Adrenal gland (tissue), 12 donors: ENCODE measurements around the gene ADAMTS18. TPM values are rescaled to one million over a fixed set of nuclear protein-coding genes. Genes with fewer than 3 reads are reported as not detected.

Source experiments
- DNase-seq, 7 donors: peaks; one replicate each; pipeline ENCODE4 v3.0.0-alpha.2; 2019 to 2020
- H3K27ac ChIP-seq, 5 donors: fragments of 200-600 bp; sonication (generic) in 4 of 5; 1 replicate in 3 of 5; 2 replicates in 2 of 5; pipeline versions ENCODE4 v1.5.1 to v1.8.0; 2016 to 2020; ENCODE audit warnings: mild to moderate bottlenecking in 1 of 5
- H3K27me3 ChIP-seq: fragments of 200-600 bp; 2 replicates; pipeline ENCODE4 v1.8.0; 2021
- H3K36me3 ChIP-seq, 2 donors: fragments of 200-600 bp; replicated peaks in 1 of 2; 1 replicate in 1 of 2; 2 replicates in 1 of 2; pipeline versions ENCODE4 v1.5.1 to v1.8.0; 2018 to 2022
- H3K4me1 ChIP-seq, 2 donors: fragments of 200-600 bp; replicated peaks in 1 of 2; 1 replicate in 1 of 2; 2 replicates in 1 of 2; pipeline versions ENCODE4 v1.5.1 to v1.8.0; 2018 to 2021
- H3K4me3 ChIP-seq, 4 donors: fragments of 200-600 bp; sonication (generic) in 3 of 4; one replicate each; pipeline ENCODE4 v1.5.1; 2016 to 2018
- H3K9me3 ChIP-seq, 3 donors: fragments of 200-600 bp; sonication (generic) in 1 of 3; replicated peaks in 1 of 3; 1 replicate in 2 of 3; 2 replicates in 1 of 3; pipeline versions ENCODE4 v1.5.1 to v1.8.0; 2016 to 2021
- POLR2A ChIP-seq, 2 donors: fragments of 450-650 bp; IDR thresholded peaks; one replicate each; pipeline ENCODE4 v1.6.1; 2017; ENCODE audit warnings: antibody characterized with exemption in 2 of 2, mild to moderate bottlenecking in 2 of 2, moderate library complexity in 1 of 2
- WGBS, 4 donors: extraction: QIAGEN DNeasy Blood & Tissue Kit in 2 of 4; methylation state at CpG; one replicate each; pipeline versions ENCODE4 v1.1.5 to v1.1.7; 2013 to 2017; 5-methylcytosine and 5-hydroxymethylcytosine counted together
- intact Hi-C, 2 donors: fragments of 100-400 bp; cut with DNase I; formaldehyde crosslinking; loops; one replicate each; pipeline versions ENCODE4 v1.14.1 to v1.15.0; 2022 to 2023
- polyA plus RNA-seq, 3 donors: library from polyadenylated mRNA; stranded (reverse); fragments of 200-250 nt in 2 of 3; fragments of 350-450 nt in 1 of 3; fragmentation: Illumina TruSeq in 1 of 3; extraction: RNeasy Lipid Tissue Mini Kit (QIAGEN cat#74804) in 1 of 3; gene quantifications; one replicate each; pipeline ENCODE4 v1.2.3, GENCODE V29; 2013 to 2014
- total RNA-seq, 9 donors: library from RNA; depleted of rRNA in 4 of 9; stranded (reverse); fragments of >200 nt in 4 of 9; fragments of 120-200 nt in 1 of 9; fragmentation: NEBNext Ultra II Directional in 1 of 9; extraction: Animal tissue kit (Norgen Biotek cat#: 25700) in 1 of 9; gene quantifications; one replicate each; pipeline versions ENCODE4 v1.1.0 to v1.2.4, GENCODE V29; 2013 to 2023
- TF ChIP-seq, protein P1 (sequence below), 6 experiments: fragments of 450-650 bp in 4 of 6; fragments of 200-600 bp in 2 of 6; sonication (generic) in 1 of 6; IDR thresholded peaks; 1 replicate in 5 of 6; 2 replicates in 1 of 6; pipeline versions ENCODE4 v1.5.1 to v1.8.0; 2016 to 2021; ENCODE audit warnings: antibody characterized with exemption in 6 of 6, mild to moderate bottlenecking in 2 of 6, moderate library complexity in 1 of 6
- donor health status: healthy with polysubstance abuse.
- donor health status: Bipolar disorder and iron deficiency.
- donor health status: DM: yes; HTN: yes; CAD: no.
- donor health status: DM: no; HTN: no; CAD: no.
- donor health status: DM: no; HTN: no; CAD: no.
- donor health status: DM: yes; HTN: yes; CAD: no.

ADAMTS18 gene
- total and polyA plus RNA-seq, 12 donors, result 0.10 to 0.32 (median 0.11) TPM; not detected in 9

DNA sequence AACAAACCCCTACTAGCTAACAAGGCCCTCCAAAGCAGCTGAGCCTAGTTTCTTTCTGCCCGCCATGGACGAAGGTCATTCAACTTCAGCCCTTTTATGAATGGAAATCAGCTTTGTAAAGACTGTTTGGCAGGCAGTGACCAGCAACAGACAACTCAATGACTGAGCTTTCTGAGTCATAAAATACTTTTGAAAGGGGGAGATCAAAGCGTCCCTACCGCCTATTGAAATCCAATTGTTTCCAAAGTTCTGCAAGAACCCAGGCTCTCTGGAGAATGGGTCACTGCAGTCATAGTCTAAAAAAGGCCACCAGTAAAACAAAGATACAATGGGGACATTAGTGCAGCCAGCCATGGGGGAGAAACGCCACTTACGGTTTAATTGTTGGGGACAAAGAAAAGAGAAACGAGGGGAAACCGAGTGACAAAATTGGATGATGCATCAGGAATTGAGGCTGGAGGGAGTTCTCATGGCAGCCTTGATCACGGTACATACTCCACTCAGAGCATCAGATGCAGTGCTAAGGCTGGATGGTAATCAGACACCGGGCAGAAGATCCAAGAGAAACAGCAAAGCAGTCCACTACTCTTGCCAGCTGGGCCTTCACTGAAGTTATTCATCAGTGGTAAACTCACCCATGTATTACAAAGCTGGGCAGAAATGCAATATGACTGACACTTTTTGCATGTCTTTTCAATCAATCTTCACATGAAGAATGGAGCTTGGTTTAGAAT, 9.8 kb downstream of the ADAMTS18 start:
- intact Hi-C loops, result no loop called here
- 69 to 76% (median 70%) methylated on average over 10 of the region's 10 CpGs for WGBS, 4 donors

DNA sequence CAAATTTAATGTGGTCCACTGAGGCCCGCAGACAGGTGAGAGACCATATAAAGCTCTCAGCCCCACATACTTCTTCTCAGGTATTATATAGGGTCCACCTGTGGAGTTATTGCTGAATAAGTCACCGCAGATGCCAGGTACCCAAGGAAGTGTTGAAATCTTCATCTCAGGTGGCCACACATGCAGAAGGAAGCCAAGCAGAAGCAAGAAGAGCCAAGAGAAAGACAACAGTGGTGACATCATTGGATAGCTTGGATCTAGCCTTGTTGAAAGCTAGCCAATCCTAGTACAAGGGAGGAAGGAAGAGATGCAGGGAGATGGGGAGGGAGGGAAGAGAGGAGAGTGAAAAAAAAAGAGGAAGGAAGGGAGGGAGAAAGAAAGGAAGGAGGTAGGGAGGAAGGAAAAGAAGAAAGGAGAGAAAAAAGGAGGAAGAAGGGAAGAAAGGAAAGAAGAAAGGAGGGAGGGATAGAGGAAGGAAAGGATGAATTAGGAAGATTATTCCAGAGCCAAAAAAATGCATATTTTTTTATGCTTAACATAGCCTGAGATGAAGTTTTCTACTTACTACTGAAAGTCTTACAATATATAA, 12.5 kb downstream of the ADAMTS18 start:
- Histone ChIP-seq H3K27ac (no peak overlapping the region), H3K36me3 (no peaks in the 10 kb centered on the region), H3K27me3 (no peaks in the 10 kb centered on the region), H3K4me3 (no peak overlapping the region), H3K9me3 (no peaks in the 10 kb centered on the region), H3K4me1 (no peaks in the 10 kb centered on the region)
- 85 to 93% (median 92%) methylated on average over 2 of the region's 2 CpGs for WGBS, 4 donors
- intact Hi-C loops, result no loop called here
- no peak for DNase-seq
- TF ChIP-seq, protein P1, sequence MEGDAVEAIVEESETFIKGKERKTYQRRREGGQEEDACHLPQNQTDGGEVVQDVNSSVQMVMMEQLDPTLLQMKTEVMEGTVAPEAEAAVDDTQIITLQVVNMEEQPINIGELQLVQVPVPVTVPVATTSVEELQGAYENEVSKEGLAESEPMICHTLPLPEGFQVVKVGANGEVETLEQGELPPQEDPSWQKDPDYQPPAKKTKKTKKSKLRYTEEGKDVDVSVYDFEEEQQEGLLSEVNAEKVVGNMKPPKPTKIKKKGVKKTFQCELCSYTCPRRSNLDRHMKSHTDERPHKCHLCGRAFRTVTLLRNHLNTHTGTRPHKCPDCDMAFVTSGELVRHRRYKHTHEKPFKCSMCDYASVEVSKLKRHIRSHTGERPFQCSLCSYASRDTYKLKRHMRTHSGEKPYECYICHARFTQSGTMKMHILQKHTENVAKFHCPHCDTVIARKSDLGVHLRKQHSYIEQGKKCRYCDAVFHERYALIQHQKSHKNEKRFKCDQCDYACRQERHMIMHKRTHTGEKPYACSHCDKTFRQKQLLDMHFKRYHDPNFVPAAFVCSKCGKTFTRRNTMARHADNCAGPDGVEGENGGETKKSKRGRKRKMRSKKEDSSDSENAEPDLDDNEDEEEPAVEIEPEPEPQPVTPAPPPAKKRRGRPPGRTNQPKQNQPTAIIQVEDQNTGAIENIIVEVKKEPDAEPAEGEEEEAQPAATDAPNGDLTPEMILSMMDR (IDR thresholded peaks at IDR 0.05), result no peak
- TF ChIP-seq POLR2A (IDR thresholded peaks at IDR 0.05), result no peak

More for the DNA sequence above, 9.8 kb downstream of the ADAMTS18 start:
- no peak overlapping the region for H3K27ac ChIP-seq
- no peaks in the 10 kb centered on the region for H3K27me3 ChIP-seq
- DNase-seq, result no peak
- no peaks in the 10 kb centered on the region for H3K4me1 ChIP-seq
- H3K36me3 ChIP-seq, result no peaks in the 10 kb centered on the region
- no peak for TF ChIP-seq POLR2A (IDR thresholded peaks at IDR 0.05)
- TF ChIP-seq, protein P1 (IDR thresholded peaks at IDR 0.05), result no peak
- no peak overlapping the region for H3K4me3 ChIP-seq
- no peaks in the 10 kb centered on the region for H3K9me3 ChIP-seq

DNA sequence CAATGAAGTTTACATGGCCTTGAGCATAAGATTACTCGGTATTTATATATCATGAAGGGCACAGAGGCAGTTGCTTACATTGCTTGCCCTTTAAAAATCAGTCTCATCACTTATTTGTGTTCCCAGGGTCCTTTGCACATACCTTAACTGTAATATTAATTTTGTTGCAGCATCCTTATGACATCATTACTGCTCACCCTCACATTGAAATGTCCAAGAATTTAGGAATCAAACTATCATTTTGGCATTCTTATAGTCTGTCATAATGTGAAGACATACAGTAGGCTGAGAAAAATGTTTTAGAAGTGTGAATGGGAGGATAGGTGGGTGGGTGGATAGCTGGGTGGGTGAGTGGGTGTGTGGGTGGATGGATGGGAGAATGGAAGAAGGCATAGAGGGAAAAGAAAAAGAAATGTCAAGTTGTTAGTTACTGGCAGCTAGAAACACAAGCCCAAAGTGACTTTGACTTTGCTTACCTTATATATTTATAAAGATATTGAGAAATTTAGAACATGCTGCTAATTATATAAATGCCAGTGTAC, 17.8 kb downstream of the ADAMTS18 start:
- Histone ChIP-seq H3K27ac (no peak overlapping the region), H3K27me3 (no peaks in the 10 kb centered on the region), H3K4me1 (no peaks in the 10 kb centered on the region), H3K36me3 (no peaks in the 10 kb centered on the region), H3K9me3 (no peaks in the 10 kb centered on the region), H3K4me3 (no peak overlapping the region)
- TF ChIP-seq, protein P1 (IDR thresholded peaks at IDR 0.05), result no peak
- no peak for TF ChIP-seq POLR2A (IDR thresholded peaks at IDR 0.05)
- intact Hi-C loops, result no loop called here
- 30 to 56% (median 35%) methylated on average over 1 of the region's 1 CpG for WGBS, 4 donors
- no peak for DNase-seq

DNA sequence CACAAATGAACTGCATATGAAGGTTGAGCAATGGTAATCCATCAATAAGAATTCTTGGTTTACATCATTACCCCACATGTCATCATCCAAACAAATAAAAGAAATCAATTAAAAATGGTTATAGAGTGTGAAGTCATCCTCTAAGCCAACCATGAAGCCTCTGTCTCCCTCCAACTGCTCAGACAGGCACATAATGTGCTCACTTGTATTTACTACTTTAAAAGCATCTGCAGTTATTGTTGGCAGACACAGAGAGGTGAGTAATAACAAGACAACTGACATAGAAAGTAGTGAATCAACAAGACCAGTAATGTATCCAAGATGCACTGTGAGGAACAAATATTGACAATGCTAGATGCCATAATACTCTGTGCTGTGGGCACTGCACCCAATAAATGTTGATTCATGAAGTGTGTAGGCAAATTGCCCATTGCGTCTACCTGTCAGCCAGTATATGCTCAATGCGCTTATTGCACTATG, 20.0 kb downstream of the ADAMTS18 start:
- no peaks in the 10 kb centered on the region for H3K4me1 ChIP-seq
- TF ChIP-seq POLR2A (IDR thresholded peaks at IDR 0.05), result no peak
- TF ChIP-seq, protein P1 (IDR thresholded peaks at IDR 0.05), result no peak
- H3K27me3 ChIP-seq, result no peaks in the 10 kb centered on the region
- no peak overlapping the region for H3K4me3 ChIP-seq
- no peak for DNase-seq
- no peaks in the 10 kb centered on the region for H3K9me3 ChIP-seq
- WGBS, 4 donors, result 72 to 89% (median 86%) methylated on average over 2 of the region's 2 CpGs
- no peaks in the 10 kb centered on the region for H3K36me3 ChIP-seq
- intact Hi-C loops, result no loop called here
- no peak overlapping the region for H3K27ac ChIP-seq
